WTC11 (cell line): ENCODE measurements around the gene FGD3.

Experiments
- ATF6 ChIP-seq: sonication (generic); formaldehyde crosslinking; IDR thresholded peaks from 2 replicates; pipeline ENCODE4 v1.8.1; 2023; ENCODE audit warnings: mild to moderate bottlenecking, missing genetic modification reagents
- CTCF ChIP-seq: fragments of 200-600 bp; IDR thresholded peaks from 2 replicates; pipeline ENCODE4 v1.8.0; 2022; ENCODE audit warnings: antibody characterized with exemption
- FOXP1 ChIP-seq: sonication (generic); formaldehyde crosslinking; IDR thresholded peaks from 2 replicates; pipeline ENCODE4 v1.8.0; 2022; ENCODE audit warnings: missing genetic modification reagents, mild to moderate bottlenecking, moderate library complexity, borderline replicate concordance
- ZNF671 ChIP-seq: fragments of 250-450 bp; sonication (Bioruptor Pico); IDR thresholded peaks from 2 replicates; pipeline ENCODE4 v1.8.0; 2021; ENCODE audit warnings: mild to moderate bottlenecking

- TF ChIP-seq ZNF671 (CRISPR knock-in tag) (no peak), CTCF (no peak), ATF6 (CRISPR knock-in tag) (no peak), FOXP1 (CRISPR knock-in tag) (no peak)
These were observed 5.5 kb upstream of the FGD3 start for GRCh38 chr9:92941861-92942260.
